ENCODE results near the gene PTGR3. TPM values are rescaled to one million over a fixed set of nuclear protein-coding genes. Genes with fewer than 3 reads are reported as not detected.

Gene PTGR3
- total RNA-seq, 4 donors from 2014 or later, result 16.9 to 24.3 (median 21.1) TPM

DNA sequence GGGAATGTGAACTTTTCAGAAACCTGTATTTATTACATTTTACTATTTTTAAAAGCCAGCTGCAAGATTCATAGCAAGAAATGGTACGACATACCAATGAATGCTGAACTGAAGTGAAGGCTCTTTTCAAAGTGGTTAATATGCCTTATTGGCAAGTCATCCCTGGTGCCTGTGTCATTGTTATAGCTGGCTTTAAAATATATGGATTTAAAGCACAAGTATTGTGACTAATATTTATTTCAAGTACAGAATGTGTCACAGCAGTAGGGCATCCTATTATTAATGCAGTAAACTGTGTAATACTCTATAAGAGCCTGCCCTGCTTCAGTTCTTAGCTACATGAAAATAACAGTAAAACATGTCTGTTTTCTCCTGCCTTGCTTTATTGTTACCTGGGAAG lies 12.5 kb upstream of the PTGR3 start:
- TF ChIP-seq, protein P1, sequence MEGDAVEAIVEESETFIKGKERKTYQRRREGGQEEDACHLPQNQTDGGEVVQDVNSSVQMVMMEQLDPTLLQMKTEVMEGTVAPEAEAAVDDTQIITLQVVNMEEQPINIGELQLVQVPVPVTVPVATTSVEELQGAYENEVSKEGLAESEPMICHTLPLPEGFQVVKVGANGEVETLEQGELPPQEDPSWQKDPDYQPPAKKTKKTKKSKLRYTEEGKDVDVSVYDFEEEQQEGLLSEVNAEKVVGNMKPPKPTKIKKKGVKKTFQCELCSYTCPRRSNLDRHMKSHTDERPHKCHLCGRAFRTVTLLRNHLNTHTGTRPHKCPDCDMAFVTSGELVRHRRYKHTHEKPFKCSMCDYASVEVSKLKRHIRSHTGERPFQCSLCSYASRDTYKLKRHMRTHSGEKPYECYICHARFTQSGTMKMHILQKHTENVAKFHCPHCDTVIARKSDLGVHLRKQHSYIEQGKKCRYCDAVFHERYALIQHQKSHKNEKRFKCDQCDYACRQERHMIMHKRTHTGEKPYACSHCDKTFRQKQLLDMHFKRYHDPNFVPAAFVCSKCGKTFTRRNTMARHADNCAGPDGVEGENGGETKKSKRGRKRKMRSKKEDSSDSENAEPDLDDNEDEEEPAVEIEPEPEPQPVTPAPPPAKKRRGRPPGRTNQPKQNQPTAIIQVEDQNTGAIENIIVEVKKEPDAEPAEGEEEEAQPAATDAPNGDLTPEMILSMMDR (IDR thresholded peaks at IDR 0.05), result no peak
- ATAC-seq (ENCODE audit: low FRiP score) (no peak), DNase-seq (ENCODE audit: low spot score) (no peak)

DNA sequence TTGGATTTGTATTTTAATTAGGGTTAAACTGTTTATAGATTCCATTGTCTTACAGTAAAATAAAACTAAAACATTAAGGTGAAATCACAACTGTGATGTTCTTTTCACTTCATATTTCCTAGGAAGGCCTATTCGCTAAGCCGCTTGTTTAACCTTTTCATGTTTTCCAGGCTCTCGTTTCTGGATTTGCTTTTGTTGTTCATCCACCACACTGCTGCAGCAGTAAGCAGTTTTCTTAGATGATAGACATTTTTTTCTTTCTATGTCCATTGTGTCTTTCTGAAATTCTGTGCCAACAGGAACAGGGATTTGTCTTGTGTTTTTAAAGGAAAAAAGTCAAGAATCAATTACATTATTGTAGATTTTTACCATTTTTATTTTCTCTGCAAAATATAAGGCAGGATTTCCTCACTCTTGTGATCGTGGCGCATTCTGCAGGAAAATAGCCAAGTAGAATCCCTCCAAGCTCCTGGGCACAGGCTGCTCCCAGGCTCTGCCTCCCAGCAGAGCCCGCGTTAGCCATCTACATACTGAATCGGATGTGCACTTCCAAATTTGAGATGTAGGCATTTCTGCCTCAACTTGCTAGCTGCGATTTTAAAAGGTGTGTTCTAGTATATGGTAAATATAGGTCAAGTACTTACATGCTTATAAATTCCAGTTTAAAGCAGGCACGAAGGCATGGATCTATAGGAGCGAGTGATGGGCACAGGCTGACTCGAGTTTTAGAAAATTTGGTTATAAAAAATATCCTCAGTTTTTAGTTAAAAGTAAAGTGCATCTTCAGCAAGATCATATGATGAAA lies 11.8 kb upstream of the PTGR3 start:
- ATAC-seq (ENCODE audit: low FRiP score) (no peak), DNase-seq (ENCODE audit: low spot score) (no peak)
- TF ChIP-seq, protein P1 (IDR thresholded peaks at IDR 0.05), result no peak

DNA sequence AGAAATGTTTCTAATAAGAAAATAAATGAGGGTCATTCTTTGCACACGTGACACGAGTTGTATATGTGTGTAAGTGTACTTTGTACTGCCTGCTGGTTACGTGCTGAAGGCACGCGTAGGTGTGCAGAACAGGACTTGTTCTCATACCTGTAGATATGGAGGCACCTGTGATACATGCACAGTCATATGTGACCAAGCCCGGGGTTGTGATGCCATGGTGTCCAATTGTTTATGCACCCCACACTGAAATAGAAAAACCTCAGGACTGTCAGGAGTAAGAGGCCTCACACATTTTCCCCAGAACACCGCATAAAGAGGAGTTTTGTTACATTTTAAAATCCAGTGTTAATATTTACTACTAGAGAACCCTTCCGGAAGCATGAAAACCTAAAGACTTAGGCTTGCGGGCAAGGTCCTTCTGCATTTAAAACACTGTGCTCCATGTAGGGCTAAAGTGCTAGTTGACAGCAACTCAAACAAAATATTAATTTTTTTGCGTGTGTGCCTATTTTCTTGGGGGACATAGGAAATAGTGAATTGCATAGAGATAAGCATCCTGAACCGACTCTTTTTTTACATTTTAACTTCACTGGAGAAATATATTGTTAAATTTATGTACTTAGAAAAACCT lies 10.9 kb upstream of the PTGR3 start:
- TF ChIP-seq, protein P1 (IDR thresholded peaks at IDR 0.05), result no peak
- no peak for DNase-seq (ENCODE audit: low spot score)
- no peak for ATAC-seq (ENCODE audit: low FRiP score)

DNA sequence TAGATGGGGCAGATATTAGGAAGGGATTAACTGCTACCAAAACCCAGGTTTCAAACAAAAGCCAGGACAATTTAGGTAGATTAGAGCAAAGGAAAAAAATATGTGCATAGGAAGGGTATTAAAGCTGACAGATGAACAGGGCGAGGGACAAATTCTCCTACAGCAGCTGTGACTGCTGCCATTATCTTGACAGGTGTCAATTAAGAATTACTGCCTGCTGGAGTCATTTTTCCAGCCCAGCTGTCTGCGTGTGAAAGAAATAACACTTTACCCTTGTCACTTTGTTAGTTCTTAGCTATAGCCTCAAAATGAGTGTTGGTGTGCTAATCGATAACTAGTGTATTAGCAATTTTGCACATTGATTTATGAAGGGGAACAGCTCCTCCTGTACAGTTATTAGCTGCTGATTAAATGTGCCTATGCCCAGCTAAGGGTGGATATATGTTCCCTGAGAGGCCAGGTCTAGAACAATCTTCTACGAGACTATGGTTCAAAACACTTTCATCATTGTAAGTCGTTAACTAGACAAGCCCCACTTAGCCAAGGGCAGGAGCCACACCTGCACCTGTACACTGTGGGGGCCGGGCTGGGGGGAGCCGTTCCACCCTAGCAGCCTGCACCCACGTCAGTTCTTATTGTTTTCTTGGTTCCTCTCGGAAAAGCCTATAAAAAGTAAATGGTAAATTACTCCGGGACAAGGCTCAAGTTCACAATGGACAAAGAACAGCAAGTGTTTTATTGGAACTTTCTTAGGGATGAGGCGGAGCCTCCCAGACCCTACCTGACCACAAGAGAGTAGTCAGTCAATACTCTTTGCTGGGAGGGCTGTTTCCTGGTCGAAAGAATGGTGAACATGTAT lies 9.4 kb upstream of the PTGR3 start:
- DNase-seq (ENCODE audit: low spot score) (no peak), ATAC-seq (ENCODE audit: low FRiP score) (no peak)
- TF ChIP-seq, protein P1 (IDR thresholded peaks at IDR 0.05), result no peak

DNA sequence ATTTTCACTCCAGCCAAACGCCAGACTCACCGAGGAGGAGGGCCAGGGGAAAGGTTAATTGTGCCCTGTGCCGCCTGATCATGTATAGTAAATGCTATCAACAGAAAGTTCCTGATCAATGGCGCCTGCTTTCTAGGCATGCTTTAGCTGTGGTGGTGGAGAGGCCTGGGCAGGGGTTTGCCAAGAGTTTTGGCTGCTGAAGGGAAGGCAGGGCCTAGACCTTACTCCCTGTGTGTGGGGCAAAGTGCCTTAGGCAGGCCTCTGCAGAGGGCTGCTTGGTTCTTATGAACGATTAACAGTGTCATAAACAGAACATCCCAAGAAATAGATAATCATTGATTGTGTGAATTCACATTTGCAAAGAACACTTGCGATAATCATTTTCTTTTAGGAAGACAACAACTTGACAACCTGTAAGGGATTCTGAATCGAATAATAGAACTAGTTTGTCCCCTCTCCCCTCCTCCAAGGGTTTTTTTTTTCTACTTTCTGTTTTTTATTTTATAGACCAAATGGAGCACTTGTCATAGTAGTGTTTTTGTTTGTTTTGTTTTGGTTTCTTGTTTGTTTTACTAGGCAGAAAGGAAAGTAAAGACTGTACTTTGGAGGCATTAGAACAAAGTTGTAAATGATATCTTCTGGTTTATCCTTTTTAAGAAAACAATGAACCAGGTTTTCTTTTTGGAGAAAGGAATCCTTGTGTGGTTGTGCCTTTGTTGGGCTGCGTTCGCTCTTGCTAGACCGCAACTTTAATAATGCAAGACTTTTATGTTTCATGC lies 8.2 kb upstream of the PTGR3 start:
- no peak for ATAC-seq (ENCODE audit: low FRiP score)
- DNase-seq (ENCODE audit: low spot score), result no peak

More for the DNA sequence above, 8.2 kb upstream of the PTGR3 start:
- TF ChIP-seq, protein P1 (IDR thresholded peaks at IDR 0.05), result no peak
